Right renal pelvis (tissue), 4 donors: ENCODE data around the gene ACP4. TPM values are rescaled to one million over a fixed set of nuclear protein-coding genes. Genes with fewer than 3 reads are reported as not detected.
"Not testable (repeated sequence)": the region's sequence is repeated elsewhere in the genome, so short reads cannot be mapped to it uniquely, and the experiment has no call there.

Experiments used
- DNase-seq, 4 donors: peaks; one replicate each; pipeline ENCODE4 v3.0.0-alpha.2; 2013; ENCODE audit warnings: low read depth in 4 of 4, low spot score in 3 of 4, missing footprints in 1 of 4
- polyA plus RNA-seq, 4 donors: library from polyadenylated mRNA; unstranded; fragments of 120-200 nt; gene quantifications; one replicate each; pipeline ENCODE4 v1.2.1, GENCODE V29; 2013; ENCODE audit not compliant: insufficient read length in 4 of 4

ACP4 gene
- polyA plus RNA-seq, 4 donors, result 0.21 TPM; not detected in 3

GRCh38 chr19:50796634-50797428, 6.6 kb downstream of the ACP4 start:
- DNase-seq, result no peak

- no peak for DNase-seq
These were observed 7.2 kb downstream of the ACP4 start for GRCh38 chr19:50797429-50797780.

- DNase-seq, result no peak
These were observed 7.8 kb downstream of the ACP4 start for GRCh38 chr19:50797781-50798658.

- DNase-seq, result no peak
These were observed 8.7 kb downstream of the ACP4 start for GRCh38 chr19:50798659-50799546.

GRCh38 chr19:50799547-50799851, 9.3 kb downstream of the ACP4 start:
- DNase-seq, result no peak

- DNase-seq, result no peak
These were observed 10.9 kb downstream of the ACP4 start for GRCh38 chr19:50801107-50801506.

- DNase-seq, result no peak
These were observed 13.6 kb downstream of the ACP4 start for GRCh38 chr19:50803633-50804419.

GRCh38 chr19:50804420-50805272, 14.4 kb downstream of the ACP4 start:
- DNase-seq, result peak; percentile 98 to 99 (median 98)

- no peak for DNase-seq
These were observed 18.6 kb downstream of the ACP4 start for GRCh38 chr19:50808856-50809255.

- DNase-seq, result not testable (repeated sequence)
These were observed 21.5 kb downstream of the ACP4 start for GRCh38 chr19:50811622-50812238.

- no peak for DNase-seq
These were observed 22.3 kb downstream of the ACP4 start for GRCh38 chr19:50812474-50812873.

GRCh38 chr19:50814883-50815282, 24.7 kb downstream of the ACP4 start:
- DNase-seq, result no peak

GRCh38 chr19:50815439-50815838, 25.2 kb downstream of the ACP4 start:
- DNase-seq, result no peak

GRCh38 chr19:50817941-50818858, 28.0 kb downstream of the ACP4 start:
- no peak for DNase-seq

GRCh38 chr19:50818859-50819472, 28.8 kb downstream of the ACP4 start:
- DNase-seq, result no peak

- DNase-seq, result no peak
These were observed 29.4 kb downstream of the ACP4 start for GRCh38 chr19:50819636-50820035.

GRCh38 chr19:50820086-50820485, 29.9 kb downstream of the ACP4 start:
- no peak for DNase-seq
